Neural progenitor cell (in vitro differentiated cells): ENCODE data around the gene PARP11.

Experiments used
- EZH2 ChIP-seq: fragments of 200-600 bp; sonication (generic); IDR thresholded peaks from 2 replicates; pipeline ENCODE4 v1.6.1; 2017; ENCODE audit warnings: antibody characterized with exemption, mild to moderate bottlenecking, moderate library complexity
- TF ChIP-seq, protein P1 (sequence below): fragments of 200-600 bp; sonication (generic); IDR thresholded peaks from 2 replicates; pipeline ENCODE4 v1.5.1; 2017; ENCODE audit warnings: antibody characterized with exemption, mild to moderate bottlenecking

DNA sequence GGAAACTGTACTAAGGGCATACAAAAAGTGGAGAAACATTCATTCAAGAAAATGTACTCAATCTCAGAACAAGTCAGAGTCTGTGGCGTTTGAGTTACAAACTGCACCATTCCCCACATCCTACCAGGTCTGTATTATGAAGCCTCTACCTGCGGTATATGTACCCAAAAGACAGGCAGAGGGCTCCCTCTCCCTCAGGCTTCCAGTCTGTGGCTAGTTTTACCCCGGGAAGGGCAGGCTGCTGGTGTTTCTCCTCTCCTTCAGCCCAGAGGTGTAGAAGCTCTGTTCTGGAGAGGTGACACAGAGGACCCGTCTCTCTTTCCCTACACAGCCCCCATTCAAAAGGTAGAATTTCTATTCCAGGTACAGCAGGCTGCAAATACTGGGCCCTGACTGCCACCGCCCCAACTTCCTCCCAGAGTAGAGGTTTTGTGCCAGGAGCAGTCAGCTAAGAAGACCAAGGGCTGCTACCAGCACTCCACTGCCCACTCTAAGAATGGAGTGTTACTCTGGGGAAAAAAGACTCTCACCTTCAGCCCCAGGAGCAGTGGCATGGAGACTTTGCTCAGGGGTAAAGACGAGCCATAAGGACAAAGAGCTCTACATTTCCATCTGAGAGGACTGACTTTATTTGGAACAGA, 39.4 kb downstream of the PARP11 start:
- TF ChIP-seq, protein P1, sequence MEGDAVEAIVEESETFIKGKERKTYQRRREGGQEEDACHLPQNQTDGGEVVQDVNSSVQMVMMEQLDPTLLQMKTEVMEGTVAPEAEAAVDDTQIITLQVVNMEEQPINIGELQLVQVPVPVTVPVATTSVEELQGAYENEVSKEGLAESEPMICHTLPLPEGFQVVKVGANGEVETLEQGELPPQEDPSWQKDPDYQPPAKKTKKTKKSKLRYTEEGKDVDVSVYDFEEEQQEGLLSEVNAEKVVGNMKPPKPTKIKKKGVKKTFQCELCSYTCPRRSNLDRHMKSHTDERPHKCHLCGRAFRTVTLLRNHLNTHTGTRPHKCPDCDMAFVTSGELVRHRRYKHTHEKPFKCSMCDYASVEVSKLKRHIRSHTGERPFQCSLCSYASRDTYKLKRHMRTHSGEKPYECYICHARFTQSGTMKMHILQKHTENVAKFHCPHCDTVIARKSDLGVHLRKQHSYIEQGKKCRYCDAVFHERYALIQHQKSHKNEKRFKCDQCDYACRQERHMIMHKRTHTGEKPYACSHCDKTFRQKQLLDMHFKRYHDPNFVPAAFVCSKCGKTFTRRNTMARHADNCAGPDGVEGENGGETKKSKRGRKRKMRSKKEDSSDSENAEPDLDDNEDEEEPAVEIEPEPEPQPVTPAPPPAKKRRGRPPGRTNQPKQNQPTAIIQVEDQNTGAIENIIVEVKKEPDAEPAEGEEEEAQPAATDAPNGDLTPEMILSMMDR, result no peak
- TF ChIP-seq EZH2, result no peak
